Measurements from ENCODE around the gene ZNF609.

Gene ZNF609

GRCh38 chr15:64513823-64514222 is 53.4 kb downstream of the ZNF609 start:
- Histone ChIP-seq H3K4me3 (ENCODE audit: low read length) (no peak overlapping the region), H3K9ac (ENCODE audit: low read depth, low read length) (no peak overlapping the region), H3K36me3 (ENCODE audit: insufficient read depth, low read depth, low read length) (peaks cover 14% of the 10 kb centered on the region), H3K27me3 (ENCODE audit: insufficient read depth, low read length) (no peaks in the 10 kb centered on the region), H3K4me1 (ENCODE audit: insufficient read depth, low read length) (peaks cover 6% of the 10 kb centered on the region; the same call in 1 of the 2 replicates), H3K27ac (ENCODE audit: low read length) (no peak overlapping the region), H3K9me3 (ENCODE audit: insufficient read depth, low read depth, low read length) (no peaks in the 10 kb centered on the region)

GRCh38 chr15:64515196-64515595 is 54.8 kb downstream of the ZNF609 start:
- Histone ChIP-seq H3K36me3 (ENCODE audit: insufficient read depth, low read depth, low read length) (peaks cover 4% of the 10 kb centered on the region; the same call in 1 of the 2 replicates), H3K4me3 (ENCODE audit: low read length) (no peak overlapping the region), H3K9me3 (ENCODE audit: insufficient read depth, low read depth, low read length) (no peaks in the 10 kb centered on the region), H3K4me1 (ENCODE audit: insufficient read depth, low read length) (peaks cover 6% of the 10 kb centered on the region; the same call in 1 of the 2 replicates), H3K27me3 (ENCODE audit: insufficient read depth, low read length) (no peaks in the 10 kb centered on the region), H3K27ac (ENCODE audit: low read length) (no peak overlapping the region), H3K9ac (ENCODE audit: low read depth, low read length) (no peak overlapping the region)

GRCh38 chr15:64515825-64516224 is 55.4 kb downstream of the ZNF609 start:
- Histone ChIP-seq H3K9ac (ENCODE audit: low read depth, low read length) (no peak overlapping the region), H3K9me3 (ENCODE audit: insufficient read depth, low read depth, low read length) (no peaks in the 10 kb centered on the region), H3K4me1 (ENCODE audit: insufficient read depth, low read length) (peaks cover 8% of the 10 kb centered on the region; the same call in 1 of the 2 replicates), H3K36me3 (ENCODE audit: insufficient read depth, low read depth, low read length) (no peaks in the 10 kb centered on the region), H3K27me3 (ENCODE audit: insufficient read depth, low read length) (no peaks in the 10 kb centered on the region), H3K27ac (ENCODE audit: low read length) (no peak overlapping the region), H3K4me3 (ENCODE audit: low read length) (no peak overlapping the region)

DNA sequence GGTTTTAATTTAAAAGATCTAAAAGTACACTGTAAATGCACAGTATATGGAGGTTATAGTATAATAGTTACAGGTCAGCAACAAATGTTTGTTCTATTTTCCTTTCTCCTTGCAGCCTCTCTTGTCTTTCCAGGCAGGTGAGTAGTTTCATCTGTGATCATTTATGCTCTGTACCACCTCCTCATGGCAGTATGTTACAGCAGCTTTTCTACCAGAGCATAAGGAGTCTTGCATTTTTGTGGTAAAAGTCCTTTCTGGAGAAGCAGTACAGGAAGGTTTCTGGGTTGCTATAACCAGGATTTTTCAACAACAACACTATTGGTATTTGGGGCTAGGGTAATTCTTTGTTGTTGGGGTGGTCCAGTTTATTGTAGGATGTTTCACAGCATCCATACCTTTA is 59.5 kb downstream of the ZNF609 start:
- H3K27ac ChIP-seq (ENCODE audit: low read length) = no peak overlapping the region
- H3K36me3 ChIP-seq (ENCODE audit: insufficient read depth, low read depth, low read length) = no peaks in the 10 kb centered on the region

DNA sequence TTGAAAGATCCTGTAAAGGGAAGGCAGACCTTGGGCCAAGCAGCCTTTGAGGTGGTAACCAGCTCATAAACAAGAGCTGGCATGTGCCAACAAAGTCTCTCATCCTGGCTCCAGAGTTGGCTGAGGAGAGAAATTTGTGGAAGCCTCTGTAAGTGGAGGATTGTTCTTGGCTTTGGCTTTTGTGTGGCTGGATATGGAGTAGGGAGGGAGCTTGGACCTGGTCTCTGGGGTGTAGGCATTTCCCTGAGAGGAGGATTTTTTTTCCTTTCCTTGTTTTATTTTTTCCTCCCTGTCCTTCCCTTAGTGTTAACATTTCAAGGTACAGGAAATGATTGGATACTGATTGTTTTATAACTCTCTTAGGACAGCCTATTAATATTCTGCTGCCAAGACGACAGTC is 60.8 kb downstream of the ZNF609 start:
- no peaks in the 10 kb centered on the region for H3K36me3 ChIP-seq (ENCODE audit: insufficient read depth, low read depth, low read length)
- H3K27ac ChIP-seq (ENCODE audit: low read length) = no peak overlapping the region
- no peak overlapping the region for H3K4me3 ChIP-seq (ENCODE audit: low read length)
- peaks cover 16% of the 10 kb centered on the region for H3K4me1 ChIP-seq (ENCODE audit: insufficient read depth, low read length)
- no peaks in the 10 kb centered on the region for H3K27me3 ChIP-seq (ENCODE audit: insufficient read depth, low read length)
- H3K9ac ChIP-seq (ENCODE audit: low read depth, low read length) = no peak overlapping the region
- no peaks in the 10 kb centered on the region for H3K9me3 ChIP-seq (ENCODE audit: insufficient read depth, low read depth, low read length)

More for the DNA sequence above, 59.5 kb downstream of the ZNF609 start:
- H3K4me3 ChIP-seq (ENCODE audit: low read length) = no peak overlapping the region
- no peaks in the 10 kb centered on the region for H3K9me3 ChIP-seq (ENCODE audit: insufficient read depth, low read depth, low read length)
- H3K9ac ChIP-seq (ENCODE audit: low read depth, low read length) = no peak overlapping the region
- H3K4me1 ChIP-seq (ENCODE audit: insufficient read depth, low read length) = peaks cover 21% of the 10 kb centered on the region
- no peaks in the 10 kb centered on the region for H3K27me3 ChIP-seq (ENCODE audit: insufficient read depth, low read length)

- no peak overlapping the region for H3K4me3 ChIP-seq (ENCODE audit: low read length)
- H3K9me3 ChIP-seq (ENCODE audit: insufficient read depth, low read depth, low read length) = no peaks in the 10 kb centered on the region
- H3K36me3 ChIP-seq (ENCODE audit: insufficient read depth, low read depth, low read length) = no peaks in the 10 kb centered on the region
- H3K27ac ChIP-seq (ENCODE audit: low read length) = no peak overlapping the region
- H3K9ac ChIP-seq (ENCODE audit: low read depth, low read length) = no peak overlapping the region
- no peaks in the 10 kb centered on the region for H3K27me3 ChIP-seq (ENCODE audit: insufficient read depth, low read length)
- peaks cover 16% of the 10 kb centered on the region for H3K4me1 ChIP-seq (ENCODE audit: insufficient read depth, low read length)
Observed at GRCh38 chr15:64521726-64522164, 61.4 kb downstream of the ZNF609 start.

- H3K36me3 ChIP-seq (ENCODE audit: insufficient read depth, low read depth, low read length) = no peaks in the 10 kb centered on the region
- no peak overlapping the region for H3K27ac ChIP-seq (ENCODE audit: low read length)
- H3K4me3 ChIP-seq (ENCODE audit: low read length) = no peak overlapping the region
- H3K27me3 ChIP-seq (ENCODE audit: insufficient read depth, low read length) = no peaks in the 10 kb centered on the region
- no peaks in the 10 kb centered on the region for H3K9me3 ChIP-seq (ENCODE audit: insufficient read depth, low read depth, low read length)
- no peak overlapping the region for H3K9ac ChIP-seq (ENCODE audit: low read depth, low read length)
- peaks cover 16% of the 10 kb centered on the region for H3K4me1 ChIP-seq (ENCODE audit: insufficient read depth, low read length)
Observed at GRCh38 chr15:64522226-64522823, 61.9 kb downstream of the ZNF609 start.

DNA sequence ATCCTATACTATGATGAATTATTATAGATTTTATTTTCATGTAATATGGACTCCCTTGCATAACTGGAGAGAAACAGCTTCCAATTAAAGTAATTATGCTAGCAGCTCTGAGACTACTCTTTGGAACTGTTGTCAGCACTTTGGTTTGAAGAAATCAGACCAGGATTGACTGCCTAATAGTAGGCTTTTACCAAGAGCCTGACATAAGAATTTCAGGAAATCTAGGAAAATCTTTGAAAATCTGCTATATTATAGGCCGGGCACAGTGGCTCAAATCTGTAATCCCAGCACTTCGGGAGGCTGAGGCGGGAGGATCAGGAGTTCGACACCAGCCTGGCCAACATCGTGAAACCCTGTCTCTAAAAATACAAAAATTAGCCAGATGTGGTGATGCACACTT is 62.9 kb downstream of the ZNF609 start:
- peaks cover 16% of the 10 kb centered on the region for H3K4me1 ChIP-seq (ENCODE audit: insufficient read depth, low read length)
- no peak overlapping the region for H3K4me3 ChIP-seq (ENCODE audit: low read length)
- H3K27me3 ChIP-seq (ENCODE audit: insufficient read depth, low read length) = no peaks in the 10 kb centered on the region
- no peak overlapping the region for H3K9ac ChIP-seq (ENCODE audit: low read depth, low read length)
- H3K36me3 ChIP-seq (ENCODE audit: insufficient read depth, low read depth, low read length) = no peaks in the 10 kb centered on the region
- H3K27ac ChIP-seq (ENCODE audit: low read length) = no peak overlapping the region
- H3K9me3 ChIP-seq (ENCODE audit: insufficient read depth, low read depth, low read length) = no peaks in the 10 kb centered on the region

DNA sequence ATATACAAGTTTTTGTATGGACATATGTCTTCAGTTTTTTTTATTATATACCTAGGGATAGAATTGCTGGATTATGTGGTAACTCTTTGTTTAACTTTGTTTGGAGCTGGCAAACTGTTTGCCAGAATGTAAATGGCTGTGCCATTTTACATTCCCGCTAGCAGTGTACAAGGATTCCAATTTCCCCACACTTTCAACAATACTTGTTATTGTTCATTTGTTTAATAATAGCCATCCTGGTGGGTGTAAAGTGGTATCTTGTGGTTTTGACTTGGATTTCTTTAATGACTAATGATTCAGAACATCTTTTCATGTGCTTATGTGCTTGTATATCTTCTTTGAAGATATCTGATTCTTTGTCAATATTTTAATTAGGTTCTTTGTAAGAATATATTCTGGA is 64.4 kb downstream of the ZNF609 start:
- Histone ChIP-seq H3K4me1 (ENCODE audit: insufficient read depth, low read length) (peaks cover 16% of the 10 kb centered on the region), H3K9me3 (ENCODE audit: insufficient read depth, low read depth, low read length) (no peaks in the 10 kb centered on the region), H3K4me3 (ENCODE audit: low read length) (no peak overlapping the region), H3K27ac (ENCODE audit: low read length) (no peak overlapping the region), H3K36me3 (ENCODE audit: insufficient read depth, low read depth, low read length) (no peaks in the 10 kb centered on the region), H3K9ac (ENCODE audit: low read depth, low read length) (no peak overlapping the region), H3K27me3 (ENCODE audit: insufficient read depth, low read length) (no peaks in the 10 kb centered on the region)

DNA sequence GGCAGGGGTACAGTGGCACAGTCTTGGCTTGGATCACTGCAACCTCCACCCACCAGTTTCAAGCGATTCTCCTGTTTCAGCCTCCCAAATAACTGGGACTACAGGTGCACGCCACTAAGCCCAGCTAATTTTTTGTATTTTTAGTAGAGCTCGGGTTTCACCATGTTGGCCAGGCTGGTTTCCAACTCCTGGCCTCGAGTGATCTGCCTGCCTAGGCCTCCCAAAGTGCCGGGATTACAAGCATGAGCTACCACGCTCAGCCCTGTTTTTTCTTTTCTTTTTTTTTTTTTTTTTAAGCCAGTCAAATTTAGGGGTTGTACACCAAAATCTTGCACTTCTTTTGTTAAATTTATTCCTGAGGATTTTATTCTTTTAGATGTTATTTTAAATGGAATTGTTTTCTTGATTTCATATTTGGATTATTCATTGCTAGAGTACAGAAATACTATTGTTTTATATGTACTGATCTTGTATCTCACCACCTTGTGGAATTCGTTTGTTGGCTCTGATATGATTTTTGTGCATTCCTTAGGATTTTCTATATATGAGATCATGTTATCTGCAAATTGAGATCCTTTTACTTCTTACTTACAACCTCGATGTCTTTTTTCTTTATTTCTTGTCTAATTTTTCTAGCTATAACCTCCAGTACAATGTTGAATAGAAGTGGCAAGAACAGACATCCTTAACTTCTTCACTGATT is 65.6 kb downstream of the ZNF609 start:
- Histone ChIP-seq H3K9me3 (ENCODE audit: insufficient read depth, low read depth, low read length) (no peaks in the 10 kb centered on the region), H3K36me3 (ENCODE audit: insufficient read depth, low read depth, low read length) (no peaks in the 10 kb centered on the region), H3K4me3 (ENCODE audit: low read length) (no peak overlapping the region), H3K27me3 (ENCODE audit: insufficient read depth, low read length) (no peaks in the 10 kb centered on the region), H3K27ac (ENCODE audit: low read length) (no peak overlapping the region), H3K9ac (ENCODE audit: low read depth, low read length) (no peak overlapping the region), H3K4me1 (ENCODE audit: insufficient read depth, low read length) (peaks cover 13% of the 10 kb centered on the region)

- Histone ChIP-seq H3K9me3 (ENCODE audit: insufficient read depth, low read depth, low read length) (no peaks in the 10 kb centered on the region), H3K27ac (ENCODE audit: low read length) (no peak overlapping the region), H3K4me3 (ENCODE audit: low read length) (no peak overlapping the region), H3K4me1 (ENCODE audit: insufficient read depth, low read length) (no peaks in the 10 kb centered on the region), H3K36me3 (ENCODE audit: insufficient read depth, low read depth, low read length) (no peaks in the 10 kb centered on the region), H3K9ac (ENCODE audit: low read depth, low read length) (no peak overlapping the region), H3K27me3 (ENCODE audit: insufficient read depth, low read length) (no peaks in the 10 kb centered on the region)
Observed at GRCh38 chr15:64527263-64527984, 67.0 kb downstream of the ZNF609 start.

DNA sequence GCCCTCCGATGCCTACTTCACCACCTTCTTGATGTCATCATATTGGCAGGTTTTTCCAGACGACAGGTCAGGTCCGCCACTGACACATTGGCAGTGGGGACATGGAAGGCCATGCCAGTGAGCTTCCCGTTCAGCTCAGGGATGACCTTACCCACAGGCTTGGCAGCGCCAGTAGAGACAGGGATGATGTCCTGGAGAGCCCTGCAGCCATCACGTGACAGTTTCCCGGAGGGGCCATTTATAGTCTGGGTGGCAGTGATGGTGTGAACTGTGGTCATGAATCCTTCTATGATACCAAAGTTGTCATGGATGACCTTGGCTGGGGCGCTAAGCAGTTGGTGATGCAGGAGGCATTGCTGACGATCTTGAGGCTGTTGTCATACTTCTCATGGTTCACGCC is 68.5 kb downstream of the ZNF609 start:
- H3K4me3 ChIP-seq (ENCODE audit: low read length) = no peak overlapping the region
- no peaks in the 10 kb centered on the region for H3K9me3 ChIP-seq (ENCODE audit: insufficient read depth, low read depth, low read length)
- H3K27me3 ChIP-seq (ENCODE audit: insufficient read depth, low read length) = no peaks in the 10 kb centered on the region
- no peak overlapping the region for H3K27ac ChIP-seq (ENCODE audit: low read length)
- no peaks in the 10 kb centered on the region for H3K36me3 ChIP-seq (ENCODE audit: insufficient read depth, low read depth, low read length)
- no peaks in the 10 kb centered on the region for H3K4me1 ChIP-seq (ENCODE audit: insufficient read depth, low read length)
- no peak overlapping the region for H3K9ac ChIP-seq (ENCODE audit: low read depth, low read length)
